Activated CD4-positive, alpha-beta T cell treated with anti-CD3 and anti-CD28 coated beads for 48 hours (primary cell): ENCODE measurements around the gene ATP6AP1.
A peak's percentile ranks its signal among the peaks of the same experiment; 100 is the strongest.

ENCODE experiments used
- DNase-seq: peaks from one replicate; pipeline ENCODE4 v3.0.0-alpha.2; 2020

ATP6AP1 gene

DNA sequence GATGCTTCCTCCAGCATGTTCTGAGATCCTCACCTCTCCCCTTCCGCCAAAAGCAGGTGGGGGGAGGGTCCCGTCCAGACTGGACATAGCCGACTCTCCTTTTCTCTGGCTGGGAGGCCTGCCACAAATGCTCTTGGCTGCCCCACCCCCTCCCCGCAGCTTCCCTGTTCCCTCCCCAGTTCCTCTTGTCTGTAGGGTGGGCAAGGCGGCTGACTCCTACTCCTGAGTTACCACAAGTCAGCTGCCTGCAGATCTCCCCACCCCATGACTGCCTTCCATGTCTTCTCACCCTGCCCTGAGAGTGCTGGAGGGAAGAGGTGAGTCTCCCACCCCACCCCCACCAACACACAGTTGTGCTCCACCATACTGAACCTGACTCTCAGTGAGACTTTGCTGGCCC is 2.9 kb downstream of the ATP6AP1 start:
- DNase-seq: no peak

DNA sequence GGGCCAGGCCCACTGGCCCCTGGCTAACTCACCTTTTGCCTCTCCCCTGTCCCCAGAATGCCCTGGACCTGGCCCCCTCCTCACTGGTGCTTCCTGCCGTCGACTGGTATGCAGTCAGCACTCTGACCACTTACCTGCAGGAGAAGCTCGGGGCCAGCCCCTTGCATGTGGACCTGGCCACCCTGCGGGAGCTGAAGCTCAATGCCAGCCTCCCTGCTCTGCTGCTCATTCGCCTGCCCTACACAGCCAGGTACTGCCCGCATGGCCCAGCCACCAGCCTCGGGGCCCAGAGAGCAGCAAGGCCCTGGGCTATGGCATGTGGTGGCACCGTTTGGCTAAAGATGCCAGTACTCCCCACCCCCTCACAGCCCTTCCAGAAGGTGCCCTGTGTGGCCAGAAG is 3.7 kb downstream of the ATP6AP1 start:
- no peak for DNase-seq

DNA sequence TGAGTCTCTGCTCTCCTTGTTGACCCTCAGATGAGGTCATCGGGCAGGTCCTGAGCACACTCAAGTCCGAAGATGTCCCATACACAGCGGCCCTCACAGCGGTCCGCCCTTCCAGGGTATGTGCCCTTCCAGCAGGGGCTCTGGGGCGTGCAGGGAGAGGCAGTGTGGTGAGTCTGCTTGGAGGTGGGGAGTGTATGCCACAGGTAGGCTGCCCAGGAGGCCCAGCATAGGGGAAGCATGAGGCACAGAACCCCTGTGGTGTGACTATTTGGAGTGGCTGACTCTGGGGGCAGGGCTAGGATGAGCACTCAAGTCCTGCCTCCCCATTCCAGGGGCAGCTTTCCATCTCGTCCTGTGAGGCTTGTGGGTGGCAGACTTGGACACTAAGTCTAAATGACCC is 5.1 kb downstream of the ATP6AP1 start:
- DNase-seq: no peak

GRCh38 chrX:154434394-154435168 is 6.1 kb downstream of the ATP6AP1 start:
- DNase-seq: no peak

GRCh38 chrX:154435171-154435733 is 6.8 kb downstream of the ATP6AP1 start:
- no peak for DNase-seq

DNA sequence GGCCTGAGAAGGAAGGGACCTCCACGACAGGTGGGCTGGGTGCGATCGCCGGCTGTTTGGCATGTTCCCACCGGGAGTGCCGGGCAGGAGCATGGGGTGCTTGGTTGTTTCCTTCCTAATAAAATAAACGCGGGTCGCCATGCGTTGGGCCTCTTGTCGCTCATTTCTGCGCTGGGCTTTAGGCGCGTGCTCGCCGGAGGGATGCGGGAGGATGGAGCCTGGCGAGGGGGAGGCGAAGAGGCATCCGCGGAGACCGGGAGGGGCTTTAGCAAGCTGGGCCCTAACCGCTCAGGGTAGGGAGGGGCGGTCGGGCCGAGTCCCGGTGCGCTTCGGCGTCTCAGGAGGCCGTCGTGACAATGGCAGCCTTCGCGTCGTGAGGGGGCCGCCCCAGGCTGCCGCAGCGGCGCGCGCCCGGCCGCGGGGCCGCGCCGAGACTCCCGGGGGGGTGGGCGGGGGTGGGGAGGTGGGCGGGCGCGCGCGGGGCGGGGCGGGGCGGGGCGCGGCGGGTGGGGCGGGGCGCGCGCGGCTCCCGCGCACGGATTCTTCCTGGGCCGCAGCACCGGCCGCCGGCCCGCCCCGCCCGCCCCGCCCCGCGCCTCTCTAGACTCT is 8.0 kb downstream of the ATP6AP1 start:
- peak; percentile 50 for DNase-seq

DNA sequence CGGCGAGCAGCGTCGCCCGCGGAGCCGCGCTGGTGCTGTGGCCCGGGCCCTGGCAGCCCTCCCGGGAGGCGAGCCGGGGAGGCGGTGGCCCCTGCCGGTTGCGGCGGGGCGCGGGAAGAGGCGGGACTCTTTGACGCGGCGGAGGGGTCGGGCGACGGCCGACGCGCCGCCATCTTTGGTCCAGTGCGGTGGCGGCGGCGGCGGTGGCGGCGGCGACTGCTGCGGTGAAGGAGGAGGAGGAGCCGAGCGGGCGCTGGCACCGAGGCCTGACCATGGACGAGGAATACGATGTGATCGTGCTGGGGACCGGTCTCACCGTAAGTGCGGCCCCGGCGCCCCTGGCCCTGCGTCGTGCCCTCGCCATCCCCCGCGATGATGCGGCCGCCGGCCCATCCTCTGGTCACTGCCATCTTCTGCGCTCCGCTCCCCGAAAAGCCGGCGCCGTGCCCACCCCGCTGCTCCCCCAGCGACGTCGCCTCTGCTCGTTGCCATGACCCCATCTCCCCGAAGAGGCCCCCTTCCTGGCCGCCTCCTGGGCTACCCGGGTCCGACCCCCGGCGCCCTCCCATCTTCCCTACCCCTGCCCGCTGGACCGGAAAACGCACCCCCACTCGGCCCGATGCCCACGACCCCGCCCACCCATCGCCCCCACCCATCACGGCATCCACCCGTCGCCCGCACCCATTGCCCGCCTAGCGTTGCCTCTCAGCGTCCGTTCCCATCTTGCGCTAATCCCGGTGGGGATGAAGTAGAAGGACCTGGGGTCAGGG is 8.7 kb downstream of the ATP6AP1 start, which contains the start of gene GDI1:
TSS of gene GDI1 (plus strand) at position 172 of the 770 bp plus-strand sequence. CDS start at position 273, 101 bp downstream.
- peak; percentile 58 for DNase-seq

DNA sequence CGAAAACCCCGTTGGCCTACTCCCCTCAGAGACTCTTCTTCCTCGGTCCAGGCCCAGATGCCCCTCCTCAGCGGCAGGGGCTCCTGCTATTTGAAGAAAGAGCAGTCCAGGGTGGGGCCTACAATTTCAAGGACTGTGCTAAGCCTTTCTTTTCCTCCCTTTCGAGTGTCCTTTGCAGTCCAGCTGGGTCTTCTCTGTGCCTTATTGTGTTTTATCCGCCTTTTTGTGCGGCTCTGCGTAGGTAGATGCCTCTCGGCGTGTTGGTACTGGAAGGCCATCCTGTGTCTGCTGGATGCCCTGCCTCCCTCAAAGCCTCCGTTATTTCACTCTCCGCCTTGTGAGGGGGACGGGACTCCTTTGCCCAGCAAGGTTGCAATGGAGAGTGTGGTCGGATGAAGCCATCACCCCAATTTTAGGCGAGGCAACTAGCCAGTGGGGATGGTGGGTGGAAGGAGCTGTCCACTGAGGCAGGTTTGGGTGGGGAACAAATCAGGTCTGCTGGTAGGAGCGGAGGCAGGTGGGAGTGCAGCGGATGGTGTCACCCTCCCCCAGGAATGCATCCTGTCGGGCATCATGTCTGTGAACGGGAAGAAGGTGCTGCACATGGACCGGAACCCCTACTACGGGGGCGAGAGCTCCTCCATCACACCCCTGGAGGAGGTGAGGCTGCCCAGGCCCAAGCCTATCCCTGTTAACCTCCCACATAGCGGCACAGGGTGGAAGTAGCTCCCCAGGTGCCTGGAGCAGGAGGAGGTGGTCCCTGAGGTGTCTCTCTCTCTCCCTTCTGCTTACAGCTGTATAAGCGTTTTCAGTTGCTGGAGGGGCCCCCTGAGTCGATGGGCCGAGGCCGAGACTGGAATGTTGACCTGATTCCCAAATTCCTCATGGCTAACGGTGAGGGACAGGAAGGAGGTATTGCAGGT is 9.8 kb downstream of the ATP6AP1 start:
- no peak for DNase-seq

- no peak for DNase-seq
These were observed 11.4 kb downstream of the ATP6AP1 start for GRCh38 chrX:154439841-154440240.

DNA sequence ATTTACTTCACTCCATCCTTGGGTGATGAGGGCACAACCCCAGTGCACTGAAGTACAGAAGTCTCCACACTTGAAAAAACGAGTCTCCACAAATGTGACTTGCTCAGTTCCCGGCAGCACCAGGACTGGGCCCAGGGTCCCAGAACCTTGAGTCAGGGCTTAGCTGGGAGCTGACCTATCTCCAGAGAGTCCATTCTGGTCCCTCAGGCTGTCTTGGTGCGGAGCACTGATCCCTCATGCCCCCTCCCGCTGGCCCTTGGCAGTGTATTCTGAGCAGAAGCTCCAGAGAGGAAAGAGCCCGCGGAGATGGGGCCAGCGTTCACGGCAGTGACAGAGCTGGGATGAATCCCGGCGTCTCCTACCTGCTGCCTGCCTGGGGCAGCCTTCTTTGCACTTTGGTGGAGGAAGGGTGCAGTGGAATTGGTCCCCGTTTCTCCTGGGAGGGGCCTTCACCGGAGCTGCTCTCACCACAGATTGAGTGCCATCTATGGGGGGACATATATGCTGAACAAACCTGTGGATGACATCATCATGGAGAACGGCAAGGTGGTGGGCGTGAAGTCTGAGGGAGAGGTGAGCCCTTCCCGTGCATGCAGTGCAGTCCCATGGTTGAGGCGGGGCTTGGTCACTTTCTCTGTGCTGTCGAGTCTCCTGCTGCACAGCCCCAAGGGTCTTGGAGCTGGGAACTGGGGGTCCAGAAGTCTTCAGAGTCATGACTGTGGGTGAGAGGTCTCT is 12.3 kb downstream of the ATP6AP1 start:
- DNase-seq: no peak

- no peak for DNase-seq
These were observed 13.1 kb downstream of the ATP6AP1 start for GRCh38 chrX:154441564-154441963.

DNA sequence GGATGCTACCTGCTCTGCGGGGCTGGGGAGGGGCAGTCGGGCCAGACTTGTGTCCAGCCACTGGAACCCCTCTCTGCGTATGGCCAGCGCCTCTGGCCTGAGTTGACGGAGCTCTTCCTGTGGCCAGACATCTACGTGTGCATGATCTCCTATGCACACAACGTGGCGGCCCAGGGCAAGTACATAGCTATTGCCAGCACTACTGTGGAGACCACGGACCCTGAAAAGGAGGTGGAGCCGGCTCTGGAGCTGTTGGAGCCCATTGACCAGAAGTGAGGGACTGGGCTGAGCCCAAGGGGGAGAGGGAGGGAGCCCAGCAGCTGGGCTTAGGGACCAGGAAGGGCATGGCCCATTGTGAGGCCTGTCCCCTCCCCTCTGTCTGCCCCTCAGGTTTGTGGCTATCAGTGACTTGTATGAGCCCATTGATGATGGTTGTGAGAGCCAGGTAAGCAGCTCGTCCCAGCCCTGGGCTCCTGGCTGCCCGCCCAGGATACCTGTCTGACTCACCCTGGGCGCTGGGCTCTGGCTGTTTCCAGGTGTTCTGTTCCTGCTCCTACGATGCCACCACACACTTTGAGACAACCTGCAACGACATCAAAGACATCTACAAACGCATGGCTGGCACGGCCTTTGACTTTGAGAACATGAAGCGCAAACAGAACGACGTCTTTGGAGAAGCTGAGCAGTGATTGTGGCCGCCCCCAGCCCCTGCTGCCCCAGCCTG is 13.7 kb downstream of the ATP6AP1 start:
- DNase-seq: no peak

- DNase-seq: no peak
These were observed 15.0 kb downstream of the ATP6AP1 start for GRCh38 chrX:154443479-154443910.

DNA sequence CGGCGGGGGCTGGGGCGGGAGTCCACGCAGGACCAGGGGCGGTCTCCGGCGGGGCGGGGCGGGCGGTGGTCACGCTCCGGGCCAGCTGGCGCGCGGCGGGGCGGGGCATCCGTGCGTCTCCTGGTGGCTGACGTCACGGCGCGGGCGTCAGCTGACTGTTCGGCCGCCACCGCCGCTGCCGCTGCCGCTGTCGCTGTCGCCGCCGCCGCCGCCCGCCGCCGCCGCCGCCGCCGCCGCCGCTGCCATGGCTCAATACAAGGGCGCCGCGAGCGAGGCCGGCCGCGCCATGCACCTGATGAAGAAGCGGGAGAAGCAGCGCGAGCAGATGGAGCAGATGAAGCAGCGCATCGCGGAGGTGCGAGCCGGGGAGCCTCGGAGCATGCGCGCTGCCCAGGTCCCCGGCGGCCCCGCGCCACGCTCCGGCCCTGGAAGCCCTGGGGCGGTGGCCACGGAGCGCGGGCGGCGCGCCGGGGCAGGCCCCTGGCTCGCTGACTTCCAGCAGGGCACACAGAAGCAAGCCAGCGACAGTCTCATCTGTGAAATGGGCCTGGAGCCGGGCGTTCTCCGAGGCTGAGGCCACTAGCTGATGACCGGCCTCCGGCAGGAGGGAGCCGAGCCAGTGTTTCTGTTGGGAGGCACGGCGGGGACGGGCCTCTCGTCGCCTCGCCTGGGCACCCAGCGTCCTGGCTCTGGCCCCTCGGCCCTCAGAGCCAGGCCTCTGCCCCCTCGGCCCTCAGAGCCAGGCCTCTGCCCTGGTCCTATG is 15.7 kb downstream of the ATP6AP1 start, which contains the start of gene FAM50A:
TSS of gene FAM50A (plus strand) at position 150 of the 763 bp plus-strand sequence. CDS start at position 245, 95 bp downstream.
- peak; percentile 77 for DNase-seq

DNA sequence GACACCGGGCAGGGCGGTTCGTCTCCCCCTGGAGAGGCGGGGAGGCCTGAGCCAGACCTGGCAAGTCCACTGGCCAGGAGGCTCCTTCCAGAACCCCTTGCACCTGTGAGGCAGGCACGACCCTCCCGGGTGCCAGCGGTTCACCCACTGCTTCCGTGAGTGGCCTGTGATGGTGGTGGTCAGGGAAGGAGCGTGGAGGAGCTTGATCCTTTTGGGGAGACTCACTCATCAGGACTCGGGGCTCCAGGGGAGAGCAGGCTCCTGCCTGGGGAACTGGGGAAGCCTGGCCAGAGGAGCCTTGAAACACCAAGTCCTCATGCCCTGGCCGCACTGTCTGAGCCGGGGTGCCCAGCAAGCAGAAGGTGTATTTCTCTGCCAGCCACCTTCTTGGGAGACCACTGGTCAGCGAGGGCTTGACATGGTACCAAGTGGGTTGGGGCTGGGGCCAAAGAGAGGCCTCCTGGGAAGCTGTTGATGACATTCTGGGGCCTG is 16.3 kb downstream of the ATP6AP1 start:
- no peak for DNase-seq

DNA sequence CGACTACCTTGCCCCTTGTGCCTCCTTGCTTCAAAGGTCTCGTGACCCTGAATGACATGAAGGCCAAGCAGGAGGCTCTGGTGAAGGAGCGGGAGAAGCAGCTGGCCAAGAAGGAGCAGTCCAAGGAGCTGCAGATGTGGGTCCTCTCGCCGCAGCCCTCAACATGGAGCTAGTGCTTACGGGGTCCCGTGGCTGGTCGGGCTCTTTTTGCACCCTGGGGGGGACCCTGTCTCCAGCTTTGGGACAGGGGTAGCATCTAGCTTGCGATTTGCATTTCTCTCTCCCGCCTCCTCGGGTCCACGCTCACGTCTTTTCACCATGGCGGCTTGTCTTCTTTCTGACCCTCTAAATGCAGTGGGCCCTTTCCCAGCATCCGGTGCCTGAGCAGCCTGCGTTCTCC is 17.3 kb downstream of the ATP6AP1 start:
- no peak for DNase-seq

GRCh38 chrX:154446430-154446829 is 18.0 kb downstream of the ATP6AP1 start:
- DNase-seq: no peak

GRCh38 chrX:154448484-154448883 is 20.0 kb downstream of the ATP6AP1 start:
- DNase-seq: no peak

GRCh38 chrX:154449618-154450017 is 21.1 kb downstream of the ATP6AP1 start:
- no peak for DNase-seq

- no peak for DNase-seq
These were observed 21.8 kb downstream of the ATP6AP1 start for GRCh38 chrX:154450312-154450711.
